GM21717 (cell line): Measurements from ENCODE around the gene TYRP1.

Experiments
- ATAC-seq: cut with Tn5 transposase; IDR thresholded peaks from one replicate; pipeline ENCODE4 v1.9.1; 2021; ENCODE audit warnings: mild to moderate bottlenecking, moderate library complexity; ENCODE audit not compliant: unreplicated experiment

Gene TYRP1

GRCh38 chr9:12696931-12697622, 3.9 kb downstream of the TYRP1 start:
- ATAC-seq: no peak

GRCh38 chr9:12697719-12698118, 4.5 kb downstream of the TYRP1 start:
- ATAC-seq: no peak

- ATAC-seq: no peak
These were observed 5.1 kb downstream of the TYRP1 start for GRCh38 chr9:12698266-12698665.

- ATAC-seq: no peak
These were observed 5.8 kb downstream of the TYRP1 start for GRCh38 chr9:12698986-12699385.

GRCh38 chr9:12699529-12699928, 6.3 kb downstream of the TYRP1 start:
- ATAC-seq: no peak

GRCh38 chr9:12701126-12701525, 7.9 kb downstream of the TYRP1 start:
- ATAC-seq: no peak

- no peak for ATAC-seq
These were observed 9.1 kb downstream of the TYRP1 start for GRCh38 chr9:12702160-12702758.

GRCh38 chr9:12703996-12704395, 10.8 kb downstream of the TYRP1 start:
- ATAC-seq: no peak

- ATAC-seq: no peak
These were observed 12.7 kb downstream of the TYRP1 start for GRCh38 chr9:12705738-12706391.

- ATAC-seq: no peak
These were observed 15.5 kb downstream of the TYRP1 start for GRCh38 chr9:12708562-12709298.

- ATAC-seq: no peak
These were observed 19.3 kb downstream of the TYRP1 start for GRCh38 chr9:12712532-12712931.

GRCh38 chr9:12715268-12715667, 22.1 kb downstream of the TYRP1 start:
- no peak for ATAC-seq

- no peak for ATAC-seq
These were observed 23.8 kb downstream of the TYRP1 start for GRCh38 chr9:12716823-12717600.

- no peak for ATAC-seq
These were observed 24.7 kb downstream of the TYRP1 start for GRCh38 chr9:12717907-12718306.

- no peak for ATAC-seq
These were observed 25.4 kb downstream of the TYRP1 start for GRCh38 chr9:12718482-12719026.

GRCh38 chr9:12719431-12719830, 26.2 kb downstream of the TYRP1 start:
- ATAC-seq: no peak

GRCh38 chr9:12720551-12720950, 27.4 kb downstream of the TYRP1 start:
- ATAC-seq: no peak

- ATAC-seq: no peak
These were observed 28.9 kb downstream of the TYRP1 start for GRCh38 chr9:12722131-12722530.

GRCh38 chr9:12723409-12724028, 30.3 kb downstream of the TYRP1 start:
- no peak for ATAC-seq

GRCh38 chr9:12726795-12727194, 33.6 kb downstream of the TYRP1 start:
- no peak for ATAC-seq
